VCaP (cell line): ENCODE measurements around the gene FKBP1B.

Source experiments
- H3K27ac ChIP-seq: fragments of 450-650 bp; 2 replicates; pipeline ENCODE4 v1.5.1; 2017
- CTCF ChIP-seq: fragments of 450-650 bp; conservative IDR thresholded peaks from 2 replicates; pipeline ENCODE4 v1.5.1; 2017; ENCODE audit warnings: mild to moderate bottlenecking, moderate library complexity

FKBP1B gene

GRCh38 chr2:24110660-24111303, 61.2 kb downstream of the FKBP1B start:
- H3K27ac ChIP-seq: no peak overlapping the region
- TF ChIP-seq CTCF: no peak

GRCh38 chr2:24111407-24111901, 61.9 kb downstream of the FKBP1B start:
- no peak for TF ChIP-seq CTCF
- no peak overlapping the region for H3K27ac ChIP-seq
